HepG2 (cell line): Measurements from ENCODE around the gene ZNF84. TPM values are rescaled to one million over a fixed set of nuclear protein-coding genes. Genes with fewer than 3 reads are reported as not detected.

ENCODE experiments used
- ARID5B ChIP-seq: IDR thresholded peaks from 2 replicates; pipeline ENCODE4 v1.4.0; 2020; ENCODE audit warnings: mild to moderate bottlenecking, missing genetic modification reagents
- CBFB ChIP-seq: sonication (generic); formaldehyde crosslinking; IDR thresholded peaks from 2 replicates; pipeline ENCODE4 v1.4.0; 2020; ENCODE audit warnings: missing genetic modification reagents
- NR0B2 ChIP-seq: sonication (generic); formaldehyde crosslinking; IDR thresholded peaks from 2 replicates; pipeline ENCODE4 v1.4.0; 2020; ENCODE audit warnings: mild to moderate bottlenecking, missing genetic modification reagents
- ZNF12 ChIP-seq: sonication (generic); formaldehyde crosslinking; IDR thresholded peaks from 2 replicates; pipeline ENCODE4 v1.5.0; 2020; ENCODE audit warnings: missing genetic modification reagents
- polyA plus RNA-seq, 8 experiments: library from polyadenylated mRNA; depleted of rRNA in 3 of 8; stranded (reverse) in 7 of 8; unstranded in 1 of 8; fragments of >200 nt; fragmentation: Illumina TruSeq in 4 of 8; extraction: Trizol in 4 of 8; gene quantifications; 2 replicates each; pipeline versions ENCODE4 v1.2.1 to v1.2.3, GENCODE V29; 2011 to 2016; ENCODE audit warnings: low read depth in 4 of 8, missing spikeins in 1 of 8, mixed read lengths in 1 of 8; ENCODE audit not compliant: insufficient read depth in 1 of 8
- total RNA-seq, 5 experiments: library from RNA; depleted of rRNA; stranded (reverse); fragments of >200 nt; fragmentation: Illumina TruSeq; extraction: Trizol; gene quantifications; 2 replicates each; pipeline ENCODE4 v1.2.3, GENCODE V29; 2016; ENCODE audit warnings: low read depth in 1 of 5
- TF ChIP-seq, protein P1 (sequence below), 2 experiments: IDR thresholded peaks; 2 replicates each; pipeline ENCODE4 v1.6.1; 2011 to 2012; ENCODE audit warnings: low read length in 2 of 2, borderline replicate concordance in 1 of 2, low read depth in 1 of 2, mild to moderate bottlenecking in 1 of 2, moderate library complexity in 1 of 2
- TF ChIP-seq, protein P2 (sequence below): sonication (generic); formaldehyde crosslinking; conservative IDR thresholded peaks from 2 replicates; pipeline ENCODE4 v1.4.0; 2020; ENCODE audit warnings: missing genetic modification reagents
- TF ChIP-seq, protein P3 (sequence below): sonication (generic); formaldehyde crosslinking; IDR thresholded peaks from 2 replicates; pipeline ENCODE4 v1.8.0; 2022; ENCODE audit warnings: mild to moderate bottlenecking, missing genetic modification reagents, moderate library complexity
- TF ChIP-seq, protein P4 (sequence below): sonication (generic); formaldehyde crosslinking; IDR thresholded peaks from 2 replicates; pipeline ENCODE4 v1.4.0; 2020; ENCODE audit warnings: missing genetic modification reagents
- TF ChIP-seq, protein P5 (sequence below): sonication (generic); formaldehyde crosslinking; IDR thresholded peaks from 2 replicates; pipeline ENCODE4 v1.8.1; 2022; ENCODE audit warnings: low read depth, mild to moderate bottlenecking, missing genetic modification reagents

Gene ZNF84
- total and polyA plus RNA-seq, 2 of the 13 experiments (the other 11 are each of a cell fraction or from before 2014, with no cell fraction given), result 15.5 to 21.8 TPM

GRCh38 chr12:133080368-133081158, 43.3 kb downstream of the ZNF84 start, which contains the start of gene ZNF140 (continued):
- TF ChIP-seq ARID5B (CRISPR knock-in tag), result no peak
- TF ChIP-seq, protein P1, sequence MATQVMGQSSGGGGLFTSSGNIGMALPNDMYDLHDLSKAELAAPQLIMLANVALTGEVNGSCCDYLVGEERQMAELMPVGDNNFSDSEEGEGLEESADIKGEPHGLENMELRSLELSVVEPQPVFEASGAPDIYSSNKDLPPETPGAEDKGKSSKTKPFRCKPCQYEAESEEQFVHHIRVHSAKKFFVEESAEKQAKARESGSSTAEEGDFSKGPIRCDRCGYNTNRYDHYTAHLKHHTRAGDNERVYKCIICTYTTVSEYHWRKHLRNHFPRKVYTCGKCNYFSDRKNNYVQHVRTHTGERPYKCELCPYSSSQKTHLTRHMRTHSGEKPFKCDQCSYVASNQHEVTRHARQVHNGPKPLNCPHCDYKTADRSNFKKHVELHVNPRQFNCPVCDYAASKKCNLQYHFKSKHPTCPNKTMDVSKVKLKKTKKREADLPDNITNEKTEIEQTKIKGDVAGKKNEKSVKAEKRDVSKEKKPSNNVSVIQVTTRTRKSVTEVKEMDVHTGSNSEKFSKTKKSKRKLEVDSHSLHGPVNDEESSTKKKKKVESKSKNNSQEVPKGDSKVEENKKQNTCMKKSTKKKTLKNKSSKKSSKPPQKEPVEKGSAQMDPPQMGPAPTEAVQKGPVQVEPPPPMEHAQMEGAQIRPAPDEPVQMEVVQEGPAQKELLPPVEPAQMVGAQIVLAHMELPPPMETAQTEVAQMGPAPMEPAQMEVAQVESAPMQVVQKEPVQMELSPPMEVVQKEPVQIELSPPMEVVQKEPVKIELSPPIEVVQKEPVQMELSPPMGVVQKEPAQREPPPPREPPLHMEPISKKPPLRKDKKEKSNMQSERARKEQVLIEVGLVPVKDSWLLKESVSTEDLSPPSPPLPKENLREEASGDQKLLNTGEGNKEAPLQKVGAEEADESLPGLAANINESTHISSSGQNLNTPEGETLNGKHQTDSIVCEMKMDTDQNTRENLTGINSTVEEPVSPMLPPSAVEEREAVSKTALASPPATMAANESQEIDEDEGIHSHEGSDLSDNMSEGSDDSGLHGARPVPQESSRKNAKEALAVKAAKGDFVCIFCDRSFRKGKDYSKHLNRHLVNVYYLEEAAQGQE (IDR thresholded peaks at IDR 0.05; ENCODE audit: borderline replicate concordance in 1 of 2, low read depth in 1 of 2, low read length in 2 of 2), result no peak
- TF ChIP-seq, protein P2, sequence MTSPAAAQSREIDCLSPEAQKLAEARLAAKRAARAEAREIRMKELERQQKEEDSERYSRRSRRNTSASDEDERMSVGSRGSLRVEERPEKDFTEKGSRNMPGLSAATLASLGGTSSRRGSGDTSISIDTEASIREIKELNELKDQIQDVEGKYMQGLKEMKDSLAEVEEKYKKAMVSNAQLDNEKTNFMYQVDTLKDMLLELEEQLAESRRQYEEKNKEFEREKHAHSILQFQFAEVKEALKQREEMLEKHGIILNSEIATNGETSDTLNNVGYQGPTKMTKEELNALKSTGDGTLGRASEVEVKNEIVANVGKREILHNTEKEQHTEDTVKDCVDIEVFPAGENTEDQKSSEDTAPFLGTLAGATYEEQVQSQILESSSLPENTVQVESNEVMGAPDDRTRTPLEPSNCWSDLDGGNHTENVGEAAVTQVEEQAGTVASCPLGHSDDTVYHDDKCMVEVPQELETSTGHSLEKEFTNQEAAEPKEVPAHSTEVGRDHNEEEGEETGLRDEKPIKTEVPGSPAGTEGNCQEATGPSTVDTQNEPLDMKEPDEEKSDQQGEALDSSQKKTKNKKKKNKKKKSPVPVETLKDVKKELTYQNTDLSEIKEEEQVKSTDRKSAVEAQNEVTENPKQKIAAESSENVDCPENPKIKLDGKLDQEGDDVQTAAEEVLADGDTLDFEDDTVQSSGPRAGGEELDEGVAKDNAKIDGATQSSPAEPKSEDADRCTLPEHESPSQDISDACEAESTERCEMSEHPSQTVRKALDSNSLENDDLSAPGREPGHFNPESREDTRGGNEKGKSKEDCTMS (CRISPR knock-in tag), result no peak
- TF ChIP-seq CBFB (CRISPR knock-in tag), result 0 out of 2 replicates have a peak, but pooled peaks have one; percentile 33
- no peak for TF ChIP-seq ZNF12 (CRISPR knock-in tag)
- TF ChIP-seq NR0B2 (CRISPR knock-in tag), result no peak
- TF ChIP-seq, protein P3, sequence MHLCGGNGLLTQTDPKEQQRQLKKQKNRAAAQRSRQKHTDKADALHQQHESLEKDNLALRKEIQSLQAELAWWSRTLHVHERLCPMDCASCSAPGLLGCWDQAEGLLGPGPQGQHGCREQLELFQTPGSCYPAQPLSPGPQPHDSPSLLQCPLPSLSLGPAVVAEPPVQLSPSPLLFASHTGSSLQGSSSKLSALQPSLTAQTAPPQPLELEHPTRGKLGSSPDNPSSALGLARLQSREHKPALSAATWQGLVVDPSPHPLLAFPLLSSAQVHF (CRISPR knock-in tag), result no peak
- TF ChIP-seq, protein P4, sequence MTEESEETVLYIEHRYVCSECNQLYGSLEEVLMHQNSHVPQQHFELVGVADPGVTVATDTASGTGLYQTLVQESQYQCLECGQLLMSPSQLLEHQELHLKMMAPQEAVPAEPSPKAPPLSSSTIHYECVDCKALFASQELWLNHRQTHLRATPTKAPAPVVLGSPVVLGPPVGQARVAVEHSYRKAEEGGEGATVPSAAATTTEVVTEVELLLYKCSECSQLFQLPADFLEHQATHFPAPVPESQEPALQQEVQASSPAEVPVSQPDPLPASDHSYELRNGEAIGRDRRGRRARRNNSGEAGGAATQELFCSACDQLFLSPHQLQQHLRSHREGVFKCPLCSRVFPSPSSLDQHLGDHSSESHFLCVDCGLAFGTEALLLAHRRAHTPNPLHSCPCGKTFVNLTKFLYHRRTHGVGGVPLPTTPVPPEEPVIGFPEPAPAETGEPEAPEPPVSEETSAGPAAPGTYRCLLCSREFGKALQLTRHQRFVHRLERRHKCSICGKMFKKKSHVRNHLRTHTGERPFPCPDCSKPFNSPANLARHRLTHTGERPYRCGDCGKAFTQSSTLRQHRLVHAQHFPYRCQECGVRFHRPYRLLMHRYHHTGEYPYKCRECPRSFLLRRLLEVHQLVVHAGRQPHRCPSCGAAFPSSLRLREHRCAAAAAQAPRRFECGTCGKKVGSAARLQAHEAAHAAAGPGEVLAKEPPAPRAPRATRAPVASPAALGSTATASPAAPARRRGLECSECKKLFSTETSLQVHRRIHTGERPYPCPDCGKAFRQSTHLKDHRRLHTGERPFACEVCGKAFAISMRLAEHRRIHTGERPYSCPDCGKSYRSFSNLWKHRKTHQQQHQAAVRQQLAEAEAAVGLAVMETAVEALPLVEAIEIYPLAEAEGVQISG (CRISPR knock-in tag), result peak; percentile 93
- TF ChIP-seq, protein P5, sequence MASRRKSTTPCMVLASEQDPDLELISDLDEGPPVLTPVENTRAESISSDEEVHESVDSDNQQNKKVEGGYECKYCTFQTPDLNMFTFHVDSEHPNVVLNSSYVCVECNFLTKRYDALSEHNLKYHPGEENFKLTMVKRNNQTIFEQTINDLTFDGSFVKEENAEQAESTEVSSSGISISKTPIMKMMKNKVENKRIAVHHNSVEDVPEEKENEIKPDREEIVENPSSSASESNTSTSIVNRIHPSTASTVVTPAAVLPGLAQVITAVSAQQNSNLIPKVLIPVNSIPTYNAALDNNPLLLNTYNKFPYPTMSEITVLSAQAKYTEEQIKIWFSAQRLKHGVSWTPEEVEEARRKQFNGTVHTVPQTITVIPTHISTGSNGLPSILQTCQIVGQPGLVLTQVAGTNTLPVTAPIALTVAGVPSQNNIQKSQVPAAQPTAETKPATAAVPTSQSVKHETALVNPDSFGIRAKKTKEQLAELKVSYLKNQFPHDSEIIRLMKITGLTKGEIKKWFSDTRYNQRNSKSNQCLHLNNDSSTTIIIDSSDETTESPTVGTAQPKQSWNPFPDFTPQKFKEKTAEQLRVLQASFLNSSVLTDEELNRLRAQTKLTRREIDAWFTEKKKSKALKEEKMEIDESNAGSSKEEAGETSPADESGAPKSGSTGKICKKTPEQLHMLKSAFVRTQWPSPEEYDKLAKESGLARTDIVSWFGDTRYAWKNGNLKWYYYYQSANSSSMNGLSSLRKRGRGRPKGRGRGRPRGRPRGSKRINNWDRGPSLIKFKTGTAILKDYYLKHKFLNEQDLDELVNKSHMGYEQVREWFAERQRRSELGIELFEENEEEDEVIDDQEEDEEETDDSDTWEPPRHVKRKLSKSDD, result peak; percentile 68; the same call in 1 of the 2 replicates
